Stimulated activated naive CD8-positive, alpha-beta T cell treated with anti-CD3 and anti-CD28 coated beads, Interleukin-15, amount 100 ng/mL, for 72 hours (primary cell): ENCODE results near the gene MCAT.

ENCODE experiments used
- ATAC-seq: fragments of 150-1000 bp; cut with Tn5 transposase; 2 replicates; pipeline ENCODE4 v1.10.0; 2021; ENCODE audit warnings: mild to moderate bottlenecking, moderate library complexity
- DNase-seq, 2 donors: peaks; one replicate each; pipeline ENCODE4 v3.0.0; 2021 to 2022
- H3K27ac Mint-ChIP-seq, 2 donors: one replicate each; pipeline ENCODE4 v1.8.0; 2022; ENCODE audit warnings: mild to moderate bottlenecking in 2 of 2, mixed read lengths in 2 of 2, moderate library complexity in 2 of 2
- H3K27me3 Mint-ChIP-seq: one replicate; pipeline ENCODE4 v1.8.0; 2022; ENCODE audit warnings: mixed read lengths
- H3K4me1 Mint-ChIP-seq: one replicate; pipeline ENCODE4 v1.8.0; 2022; ENCODE audit warnings: mild to moderate bottlenecking, mixed read lengths
- H3K4me3 Mint-ChIP-seq, 2 donors: one replicate each; pipeline ENCODE4 v1.8.0; 2022; ENCODE audit warnings: mild to moderate bottlenecking in 2 of 2, mixed read lengths in 2 of 2, moderate library complexity in 1 of 2
- H3K9me3 Mint-ChIP-seq, 2 donors: one replicate each; pipeline ENCODE4 v1.8.0; 2022; ENCODE audit warnings: mixed read lengths in 2 of 2

MCAT gene

DNA sequence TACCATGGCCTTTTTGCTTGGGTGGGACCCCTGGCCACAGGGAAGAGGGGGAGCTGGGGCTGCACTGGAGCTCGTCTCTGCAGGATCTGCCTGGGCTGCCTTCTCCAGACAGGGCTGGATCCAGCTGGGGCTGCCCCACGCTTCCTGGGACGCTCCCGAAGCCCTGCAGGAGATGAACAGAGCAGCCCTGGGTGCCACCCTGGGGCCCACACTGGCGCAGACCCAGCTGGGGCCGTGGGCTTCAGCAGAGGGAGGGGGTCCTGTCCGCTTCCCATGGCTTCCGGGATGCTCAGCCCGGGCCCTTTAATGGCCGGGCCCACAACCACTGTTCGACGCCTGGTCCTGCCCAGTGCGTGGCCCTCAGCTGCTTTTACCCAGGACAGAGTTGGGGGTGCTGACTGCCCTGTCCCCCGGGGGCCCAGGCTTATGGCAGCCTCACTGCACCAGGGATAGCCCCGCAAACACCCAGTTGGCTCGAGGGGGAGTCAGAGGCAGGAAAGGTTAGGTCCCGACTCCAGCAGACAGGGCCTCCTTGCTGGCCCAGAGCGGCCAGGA is 20.1 kb upstream of the MCAT start:
- H3K27ac Mint-ChIP-seq: no peak overlapping the region
- H3K27me3 Mint-ChIP-seq: no peaks in the 10 kb centered on the region
- no peak overlapping the region for H3K4me3 Mint-ChIP-seq
- no peak for DNase-seq
- peak; percentile 4 for ATAC-seq
- H3K4me1 Mint-ChIP-seq: no peaks in the 10 kb centered on the region
- H3K9me3 Mint-ChIP-seq: no peaks in the 10 kb centered on the region

DNA sequence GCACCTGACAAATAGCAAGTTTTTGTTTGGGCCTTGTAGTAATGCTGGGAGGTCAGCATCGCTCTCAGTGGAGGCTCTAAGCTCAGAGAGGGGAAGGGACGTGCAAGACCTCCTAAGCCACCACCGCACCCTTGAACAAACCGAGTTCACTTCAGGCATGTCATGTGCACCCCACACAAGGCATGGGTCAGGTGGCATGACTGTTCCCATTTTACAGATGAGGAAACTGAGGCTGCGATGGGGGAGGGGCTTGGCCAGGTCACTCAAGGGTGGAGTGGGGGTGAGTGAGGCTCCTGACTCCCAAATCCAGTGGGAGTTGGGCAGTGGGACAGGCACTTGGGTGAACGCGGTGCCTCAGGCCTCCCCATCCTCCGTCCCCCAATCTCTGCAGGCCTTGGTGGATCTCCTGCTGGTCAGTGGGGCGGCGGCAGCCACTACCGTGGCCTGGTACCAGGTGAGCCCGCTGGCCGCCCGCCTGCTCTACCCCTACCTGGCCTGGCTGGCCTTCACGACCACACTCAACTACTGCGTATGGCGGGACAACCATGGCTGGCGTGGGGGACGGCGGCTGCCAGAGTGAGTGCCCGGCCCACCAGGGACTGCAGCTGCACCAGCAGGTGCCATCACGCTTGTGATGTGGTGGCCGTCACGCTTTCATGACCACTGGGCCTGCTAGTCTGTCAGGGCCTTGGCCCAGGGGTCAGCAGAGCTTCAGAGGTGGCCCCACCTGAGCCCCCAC is 19.4 kb upstream of the MCAT start:
- H3K4me1 Mint-ChIP-seq: no peaks in the 10 kb centered on the region
- peak overlapping the region in 1 of 2 donors; percentile 34 for H3K27ac Mint-ChIP-seq
- DNase-seq (no peak), ATAC-seq (no peak)
- no peak overlapping the region for H3K4me3 Mint-ChIP-seq
- no peaks in the 10 kb centered on the region for H3K27me3 Mint-ChIP-seq
- H3K9me3 Mint-ChIP-seq: no peaks in the 10 kb centered on the region

DNA sequence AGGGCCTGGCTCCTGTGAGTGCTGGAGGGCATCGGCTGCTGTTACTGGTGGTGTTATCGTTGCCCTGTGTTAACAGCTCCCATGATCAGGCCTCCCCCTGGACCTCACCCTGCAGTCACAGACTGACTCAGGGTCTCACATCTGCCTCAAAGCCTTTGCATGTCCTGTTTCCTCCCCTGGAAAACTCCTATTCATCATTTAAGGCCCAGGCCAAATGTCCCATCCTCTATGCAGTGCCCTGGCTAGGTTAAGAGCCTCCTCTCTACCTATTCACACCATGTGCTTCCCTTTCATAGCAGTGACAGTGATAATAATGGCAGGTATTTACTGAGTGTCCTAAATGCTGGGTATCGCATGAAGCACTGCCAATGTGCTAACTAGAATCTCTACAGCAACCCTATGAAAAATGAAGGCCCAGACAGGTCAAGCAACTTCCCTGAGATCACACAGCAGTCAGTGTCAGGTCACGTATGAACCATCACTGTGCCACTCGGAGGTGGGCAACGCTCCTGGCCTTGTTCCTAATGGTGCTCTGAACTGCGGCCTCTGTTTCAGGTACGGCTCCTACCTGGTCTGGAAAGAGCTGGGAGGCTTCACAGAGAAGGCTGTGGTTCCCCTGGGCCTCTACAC is 17.4 kb upstream of the MCAT start:
- no peaks in the 10 kb centered on the region for H3K9me3 Mint-ChIP-seq
- H3K27ac Mint-ChIP-seq: no peak overlapping the region
- ATAC-seq: no peak
- H3K4me3 Mint-ChIP-seq: no peak overlapping the region
- H3K27me3 Mint-ChIP-seq: no peaks in the 10 kb centered on the region
- peaks cover 13% of the 10 kb centered on the region for H3K4me1 Mint-ChIP-seq
- no peak for DNase-seq

DNA sequence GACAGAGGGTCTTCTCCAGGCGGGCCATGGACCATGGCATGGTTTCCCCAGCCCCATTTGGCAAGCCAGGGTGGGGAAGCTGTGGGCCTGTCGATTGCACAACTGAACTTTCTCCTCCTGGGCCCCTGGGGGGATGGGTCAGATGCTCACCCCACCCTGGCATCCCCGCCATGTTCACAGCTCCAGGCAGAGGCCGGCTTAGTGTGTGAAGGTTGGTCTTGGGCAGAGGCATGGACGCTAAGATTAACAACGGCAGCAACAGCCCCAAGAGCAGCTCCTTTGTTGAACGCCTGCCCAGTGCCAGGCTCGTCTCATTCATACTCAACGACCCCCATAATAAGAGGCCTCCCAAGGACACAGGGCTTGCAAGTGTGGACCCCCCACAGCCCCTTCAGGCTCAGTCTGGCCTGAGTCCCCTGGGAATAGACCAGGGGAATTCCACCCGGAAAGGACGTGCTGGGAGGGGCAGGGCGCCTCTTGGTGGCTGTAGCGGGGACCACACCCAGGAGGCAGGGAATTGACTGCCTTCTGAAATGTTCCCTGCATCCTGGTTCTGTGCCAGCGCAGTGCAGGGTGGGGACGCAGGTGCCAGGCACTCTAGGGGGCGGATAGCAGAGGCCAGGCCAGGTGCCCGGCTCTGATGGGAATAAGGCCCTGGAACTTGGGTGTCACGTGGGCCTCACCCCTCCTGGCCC is 16.4 kb upstream of the MCAT start:
- Mint-ChIP-seq H3K27ac (no peak overlapping the region), H3K27me3 (no peaks in the 10 kb centered on the region), H3K9me3 (no peaks in the 10 kb centered on the region), H3K4me3 (no peak overlapping the region), H3K4me1 (peaks cover 20% of the 10 kb centered on the region)
- ATAC-seq (no peak), DNase-seq (no peak)

DNA sequence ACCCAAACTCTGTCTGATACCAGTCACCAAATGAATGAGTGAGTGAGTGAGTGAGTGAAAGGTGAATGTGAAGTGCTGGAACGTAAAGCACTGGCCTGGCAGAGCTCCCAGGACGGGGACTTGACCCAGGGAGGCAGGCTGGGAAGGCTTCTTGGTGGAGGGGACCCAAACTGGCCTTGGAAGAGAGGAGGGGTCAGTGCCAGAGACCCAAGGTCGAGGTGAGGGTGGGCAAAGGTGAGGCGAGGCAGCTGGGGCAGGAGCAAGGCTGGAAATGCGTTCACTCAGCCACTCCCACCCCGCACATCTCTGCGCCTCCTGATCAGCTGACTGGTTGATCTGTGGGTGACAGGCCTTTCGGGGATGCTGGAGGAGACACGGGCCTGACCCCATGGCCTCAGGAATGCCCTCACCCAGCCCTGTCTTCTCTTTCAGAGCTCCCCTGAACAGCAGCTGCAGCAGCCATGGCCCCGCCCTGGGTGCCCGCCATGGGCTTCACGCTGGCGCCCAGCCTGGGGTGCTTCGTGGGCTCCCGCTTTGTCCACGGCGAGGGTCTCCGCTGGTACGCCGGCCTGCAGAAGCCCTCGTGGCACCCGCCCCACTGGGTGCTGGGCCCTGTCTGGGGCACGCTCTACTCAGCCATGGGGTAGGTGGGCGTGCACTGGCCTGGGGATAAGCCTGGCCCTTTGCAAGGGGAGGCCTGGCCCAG is 15.7 kb upstream of the MCAT start:
- H3K4me3 Mint-ChIP-seq: no peak overlapping the region
- peaks cover 24% of the 10 kb centered on the region for H3K4me1 Mint-ChIP-seq
- no peak for ATAC-seq
- no peak for DNase-seq
- no peaks in the 10 kb centered on the region for H3K9me3 Mint-ChIP-seq
- no peak overlapping the region for H3K27ac Mint-ChIP-seq
- no peaks in the 10 kb centered on the region for H3K27me3 Mint-ChIP-seq

DNA sequence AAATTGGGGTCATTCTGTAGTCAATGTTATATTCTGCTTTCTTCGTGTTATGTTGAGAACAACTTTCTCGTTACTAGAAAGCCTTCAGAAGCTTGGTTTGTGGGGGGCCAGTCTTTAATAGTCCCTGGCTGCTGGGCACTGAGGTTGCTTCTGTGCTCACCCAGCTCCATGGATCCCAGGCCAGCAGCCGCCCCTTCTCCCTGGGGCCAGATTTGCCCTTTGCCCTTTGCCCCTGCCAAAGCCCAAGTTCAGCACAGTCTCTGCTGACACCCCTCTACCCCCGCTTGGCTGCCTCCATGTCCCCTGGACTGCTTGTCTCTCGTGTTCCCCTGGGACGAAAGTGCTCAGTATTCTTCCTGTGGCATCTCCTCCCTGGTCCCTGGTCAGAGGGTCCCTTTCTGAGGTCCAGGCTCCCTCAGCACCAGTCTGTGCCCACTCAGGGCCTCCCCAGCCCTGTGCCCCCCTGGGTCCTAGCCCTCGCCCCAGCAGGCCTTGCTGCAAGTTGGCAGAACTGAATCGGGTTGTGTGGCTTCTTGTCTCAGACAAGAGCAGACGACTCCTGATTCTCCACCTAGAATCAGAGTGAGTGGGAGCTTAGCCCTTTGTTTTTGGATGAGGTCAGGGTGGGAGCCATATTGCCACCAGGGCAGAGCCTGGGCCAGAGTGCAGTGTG is 14.8 kb upstream of the MCAT start:
- H3K4me3 Mint-ChIP-seq: no peak overlapping the region
- ATAC-seq (no peak), DNase-seq (no peak)
- H3K9me3 Mint-ChIP-seq: no peaks in the 10 kb centered on the region
- H3K27ac Mint-ChIP-seq: no peak overlapping the region
- H3K4me1 Mint-ChIP-seq: peaks cover 27% of the 10 kb centered on the region
- H3K27me3 Mint-ChIP-seq: no peaks in the 10 kb centered on the region

DNA sequence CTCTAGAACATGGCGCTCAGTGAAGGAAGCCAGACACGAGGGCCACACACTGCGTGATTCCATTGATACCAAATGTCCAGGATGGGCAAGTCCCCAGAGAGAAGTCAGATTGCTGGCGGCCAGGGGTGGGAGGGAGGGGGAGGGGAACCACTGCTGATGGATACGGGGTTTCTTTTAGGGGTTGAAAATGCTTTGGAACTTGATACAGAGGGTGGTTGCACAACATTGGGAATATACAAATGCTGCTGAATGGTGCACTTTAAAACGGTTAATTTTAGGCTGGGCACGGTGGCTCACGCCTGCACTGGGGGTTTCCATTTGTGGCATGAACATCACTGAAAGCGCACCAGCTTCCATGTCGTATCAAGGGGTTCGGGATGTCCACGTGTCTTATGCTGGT is 13.2 kb upstream of the MCAT start:
- peaks cover 34% of the 10 kb centered on the region for H3K4me1 Mint-ChIP-seq
- no peak for DNase-seq

DNA sequence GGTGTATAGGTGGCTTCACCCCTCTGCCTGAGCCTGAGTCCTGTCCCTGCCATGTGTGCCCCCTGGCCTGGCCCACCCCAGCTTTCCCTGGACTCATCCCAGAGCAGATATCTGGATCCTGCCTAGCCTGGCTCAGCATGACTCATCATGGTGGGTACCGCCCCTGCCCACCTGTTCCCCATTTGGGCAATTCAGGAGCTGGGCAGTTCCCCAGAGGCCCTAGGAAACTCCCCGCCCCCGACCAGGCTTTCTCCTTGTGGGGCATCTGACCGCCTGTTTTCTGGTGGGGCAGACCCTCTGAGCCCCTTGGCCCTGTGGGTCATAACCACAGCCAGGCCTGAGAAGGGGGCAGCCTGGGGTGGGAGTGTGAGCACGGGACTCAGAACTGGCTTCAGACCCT is 12.6 kb upstream of the MCAT start:
- Mint-ChIP-seq H3K4me1 (peaks cover 39% of the 10 kb centered on the region), H3K27ac (no peak overlapping the region), H3K27me3 (no peaks in the 10 kb centered on the region), H3K4me3 (no peak overlapping the region), H3K9me3 (no peaks in the 10 kb centered on the region)
- DNase-seq (no peak), ATAC-seq (no peak)

More for the DNA sequence above, 13.2 kb upstream of the MCAT start:
- H3K4me3 Mint-ChIP-seq: no peak overlapping the region
- H3K9me3 Mint-ChIP-seq: no peaks in the 10 kb centered on the region
- H3K27ac Mint-ChIP-seq: peak overlapping the region in 1 of 2 donors; percentile 86
- H3K27me3 Mint-ChIP-seq: no peaks in the 10 kb centered on the region
- ATAC-seq: no peak

DNA sequence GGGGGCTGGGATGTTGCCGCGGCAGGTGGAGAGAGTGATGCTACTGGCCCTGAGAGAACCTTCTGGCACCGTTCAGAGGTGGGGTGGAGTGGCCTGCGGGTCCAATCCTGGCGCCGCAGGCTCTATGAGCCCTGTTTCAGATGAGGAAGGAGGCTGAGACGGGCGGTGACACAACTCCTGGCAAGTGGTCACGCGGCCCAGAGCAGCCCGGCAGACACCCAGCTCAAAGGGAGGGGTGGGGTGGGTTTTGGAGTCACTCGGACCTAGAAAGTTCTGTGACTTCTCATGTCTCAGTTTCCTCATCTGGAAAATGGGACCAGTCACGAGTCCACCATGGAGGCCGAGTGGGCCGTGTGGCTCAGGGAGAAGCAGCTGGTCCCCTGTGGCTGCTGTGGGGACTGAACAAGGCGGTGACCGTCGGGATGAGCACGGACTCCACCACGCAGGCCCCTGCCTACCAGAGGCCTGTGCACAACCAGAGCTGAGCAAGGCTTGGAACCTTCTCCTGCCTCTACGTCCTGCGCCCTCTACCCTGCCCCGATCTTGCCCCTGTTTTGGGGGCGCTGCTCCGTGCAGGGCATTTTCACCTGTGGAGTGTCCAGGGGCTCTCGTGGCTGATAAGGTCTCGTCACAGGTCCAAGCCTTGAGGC is 11.8 kb upstream of the MCAT start:
- H3K27me3 Mint-ChIP-seq: no peaks in the 10 kb centered on the region
- H3K27ac Mint-ChIP-seq: no peak overlapping the region
- peaks cover 47% of the 10 kb centered on the region for H3K4me1 Mint-ChIP-seq
- H3K4me3 Mint-ChIP-seq: no peak overlapping the region
- DNase-seq (no peak), ATAC-seq (no peak)
- no peaks in the 10 kb centered on the region for H3K9me3 Mint-ChIP-seq

DNA sequence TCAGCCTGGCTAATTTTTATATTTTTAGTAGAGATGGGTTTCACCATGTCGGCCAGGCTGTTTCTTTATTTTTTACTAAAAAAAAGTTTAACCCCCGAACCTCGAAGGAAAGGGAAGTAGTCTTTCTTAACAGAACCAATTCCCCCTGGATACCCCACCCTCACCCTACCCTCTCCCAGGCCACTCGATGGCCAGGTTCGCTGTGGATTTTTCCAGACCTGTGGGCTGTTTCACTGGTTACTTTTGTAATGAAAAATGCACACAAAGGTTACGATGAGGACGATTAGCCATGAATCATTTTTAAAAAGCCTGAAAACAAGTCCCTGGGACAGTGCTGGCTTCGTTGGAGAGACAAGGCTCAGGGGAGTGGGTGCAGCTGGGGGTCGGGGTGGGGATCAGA is 10.7 kb upstream of the MCAT start:
- Mint-ChIP-seq H3K4me1 (peaks cover 49% of the 10 kb centered on the region), H3K4me3 (no peak overlapping the region), H3K27ac (no peak overlapping the region), H3K27me3 (no peaks in the 10 kb centered on the region), H3K9me3 (no peaks in the 10 kb centered on the region)
- ATAC-seq: no peak
- DNase-seq: no peak

DNA sequence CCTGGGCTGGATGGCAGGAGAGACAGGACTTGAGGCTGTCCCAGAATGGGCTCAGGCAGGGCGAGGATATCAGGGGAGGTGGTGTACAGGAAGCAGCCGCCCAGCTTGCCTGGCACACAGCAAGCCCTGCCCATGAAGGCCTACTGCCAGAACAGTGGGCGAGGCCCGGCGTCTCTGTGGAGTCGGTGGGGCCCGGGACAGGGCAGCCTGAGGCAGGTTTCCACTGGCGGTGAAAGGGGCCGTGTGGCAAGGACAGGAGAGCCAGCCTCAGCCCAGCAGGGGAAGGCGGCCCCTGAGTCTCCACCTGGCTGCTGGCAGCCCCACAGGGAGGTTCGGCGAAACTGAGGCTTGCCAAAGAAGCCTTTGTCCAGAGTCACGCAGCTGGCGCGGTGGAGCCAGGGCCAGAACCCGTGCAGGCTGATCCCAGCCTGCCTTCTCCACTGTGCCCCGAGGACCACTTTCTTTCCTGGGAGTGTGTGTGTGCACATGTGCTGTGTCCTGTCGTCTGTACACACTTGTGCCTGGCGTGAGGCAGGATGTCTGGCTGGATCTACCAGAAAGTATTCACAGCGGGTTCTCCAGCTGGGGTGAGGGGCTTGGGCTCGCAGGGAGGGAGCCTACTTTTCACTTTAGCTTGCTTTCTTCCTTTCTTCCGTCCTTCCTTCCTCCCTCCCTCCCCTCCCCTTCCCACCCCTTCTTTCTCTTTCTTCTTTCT is 9.3 kb upstream of the MCAT start:
- Mint-ChIP-seq H3K4me1 (peaks cover 61% of the 10 kb centered on the region), H3K4me3 (peak overlapping the region; percentile 80 to 89), H3K27ac (peak overlapping the region; percentile 83 to 96), H3K27me3 (no peaks in the 10 kb centered on the region), H3K9me3 (no peaks in the 10 kb centered on the region)
- ATAC-seq (peak; percentile 93), DNase-seq (peak; percentile 62 to 69)

DNA sequence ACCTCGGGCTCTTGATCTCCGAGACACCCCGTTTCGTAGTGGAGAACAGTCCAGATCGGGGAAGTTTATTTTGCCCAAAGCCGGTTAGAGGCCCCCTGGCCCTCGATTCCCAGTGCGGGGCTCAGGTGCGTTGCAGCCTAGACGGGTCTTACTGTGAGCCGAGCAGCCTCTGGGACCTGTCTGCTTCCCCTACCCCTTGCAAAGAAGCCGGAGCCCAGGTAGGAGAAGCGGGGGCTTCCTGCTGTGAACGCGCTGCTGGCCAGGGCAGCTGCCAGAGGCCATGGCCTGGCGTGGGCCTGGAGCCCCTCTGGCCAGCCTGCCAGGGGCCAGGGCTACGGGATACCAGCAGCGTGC is 8.8 kb upstream of the MCAT start:
- no peak for DNase-seq

DNA sequence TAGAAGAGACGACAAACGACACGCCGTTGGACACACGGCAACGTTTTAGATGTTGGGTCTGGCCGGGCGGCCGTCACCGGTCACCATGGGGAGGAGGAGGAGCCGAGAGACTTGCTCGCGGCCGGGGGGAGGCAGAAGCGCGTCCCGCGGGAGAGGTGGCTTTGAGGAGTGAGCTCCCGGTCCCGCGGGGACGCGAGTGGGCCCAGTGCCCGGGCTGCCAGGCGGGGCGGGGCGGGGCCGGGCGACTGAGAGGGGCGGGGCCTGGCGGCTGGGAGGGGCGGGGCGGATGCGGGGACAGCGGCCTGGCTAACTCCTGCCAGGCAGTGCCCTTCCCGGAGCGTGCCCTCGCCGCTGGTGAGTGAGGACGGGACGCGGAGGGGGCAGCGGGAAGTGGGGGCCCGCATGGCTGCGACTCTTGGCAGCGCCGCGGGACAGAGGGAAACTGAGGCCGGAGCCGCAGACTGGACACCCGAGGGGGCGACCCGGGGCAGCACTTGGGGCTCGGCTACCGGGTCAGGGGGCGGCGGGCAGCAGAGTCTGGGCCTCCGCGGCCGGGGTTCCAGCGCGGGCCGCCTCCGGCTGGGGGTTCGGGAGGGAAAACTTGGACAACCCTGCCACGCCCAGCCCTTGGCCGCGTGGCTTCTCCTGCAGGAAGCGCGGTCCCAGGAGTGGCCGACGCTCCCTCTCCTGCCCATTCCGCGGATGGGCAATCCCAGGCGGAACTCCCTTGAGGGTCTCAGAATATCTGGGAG is 8.2 kb upstream of the MCAT start, which contains the start of gene TSPO:
TSS of gene TSPO (plus strand) at position 309 of the 752 bp plus-strand sequence. CDS start 7,680 bp downstream, outside the sequence.
- Mint-ChIP-seq H3K27ac (peak within 1 kb of the TSS; percentile 97 to 99), H3K27me3 (no peaks in the 10 kb centered on the region), H3K9me3 (no peaks in the 10 kb centered on the region), H3K4me3 (peak within 1 kb of the TSS; percentile 80 to 91), H3K4me1 (peaks cover 63% of the 10 kb centered on the region)
- DNase-seq (peak; percentile 47 to 50), ATAC-seq (peak; percentile 67)

More for the DNA sequence above, 8.8 kb upstream of the MCAT start:
- H3K27ac Mint-ChIP-seq: peak overlapping the region; percentile 83 to 96
- ATAC-seq: peak; percentile 57
- H3K27me3 Mint-ChIP-seq: no peaks in the 10 kb centered on the region
- no peaks in the 10 kb centered on the region for H3K9me3 Mint-ChIP-seq
- H3K4me3 Mint-ChIP-seq: peak overlapping the region; percentile 80 to 89
- H3K4me1 Mint-ChIP-seq: peaks cover 66% of the 10 kb centered on the region
